ENCODE measurements around the gene HLCS. TPM values are rescaled to one million over a fixed set of nuclear protein-coding genes. Genes with fewer than 3 reads are reported as not detected.

HLCS gene
- polyA plus RNA-seq, 1 donor (not counting 4 experiments of a cell fraction or from before 2014, with no cell fraction given), result 11.5 TPM

- FAIRE-seq (no peak), DNase-seq (ENCODE audit: low read depth, low spot score) (no peak)
- Histone ChIP-seq H2AFZ (ENCODE audit: control insufficient read depth, low read length) (no peak overlapping the region), H3K4me1 (ENCODE audit: control insufficient read depth, extremely low read depth, insufficient read depth, low read length) (no peaks in the 10 kb centered on the region), H3K27ac (ENCODE audit: control insufficient read depth, insufficient read depth, low read length) (no peak overlapping the region), H4K20me1 (ENCODE audit: control insufficient read depth, extremely low read depth, insufficient read depth, low read length) (no peaks in the 10 kb centered on the region), H3K9ac (ENCODE audit: control insufficient read depth, extremely low read depth, insufficient read depth, low read length) (no peak overlapping the region), H3K4me3 (ENCODE audit: control insufficient read depth in 2 of 3, extremely low read depth in 1 of 3, insufficient read depth in 2 of 3, low read depth in 1 of 3, low read length in 3 of 3) (no peak overlapping the region), H3K27me3 (ENCODE audit: control insufficient read depth, extremely low read depth, insufficient read depth, low read length) (no peaks in the 10 kb centered on the region), H3K4me2 (ENCODE audit: control insufficient read depth, extremely low read depth, insufficient read depth, low read depth, low read length) (no peak overlapping the region), H3K9me1 (ENCODE audit: control insufficient read depth, extremely low read depth, insufficient read depth, low read length) (no peaks in the 10 kb centered on the region), H3K36me3 (ENCODE audit: control insufficient read depth in 2 of 2, extremely low read depth in 1 of 2, insufficient read depth in 2 of 2, low read length in 2 of 2) (no peaks in the 10 kb centered on the region), H3K9me3 (ENCODE audit: control insufficient read depth, low read depth, low read length) (no peaks in the 10 kb centered on the region), H3K79me2 (ENCODE audit: control insufficient read depth, insufficient read depth, low read length) (no peaks in the 10 kb centered on the region)
- TF ChIP-seq CTCF (optimal IDR thresholded peaks at IDR 0.05 in 1 of 3, IDR thresholded peaks at IDR 0.05 in 1 of 3, conservative IDR thresholded peaks at IDR 0.05 in 1 of 3; ENCODE audit: extremely low read depth in 1 of 3, insufficient read depth in 2 of 3, low read length in 3 of 3), result no peak
- TF ChIP-seq EZH2 (IDR thresholded peaks at IDR 0.05; ENCODE audit: low read length), result no peak
- dilution Hi-C loops (cut with MboI; ENCODE audit: extremely low pct_ligation_motif_present, low sequenced_read_pairs), result no loop called here
Observed at GRCh38 chr21:36807422-36807928, 159.0 kb downstream of the HLCS start.

GRCh38 chr21:36806103-36806502 lies 160.4 kb downstream of the HLCS start:
- Histone ChIP-seq H3K27me3 (ENCODE audit: control insufficient read depth, extremely low read depth, insufficient read depth, low read length) (no peaks in the 10 kb centered on the region), H2AFZ (ENCODE audit: control insufficient read depth, low read length) (no peak overlapping the region), H3K9me1 (ENCODE audit: control insufficient read depth, extremely low read depth, insufficient read depth, low read length) (no peaks in the 10 kb centered on the region), H3K36me3 (ENCODE audit: control insufficient read depth in 2 of 2, extremely low read depth in 1 of 2, insufficient read depth in 2 of 2, low read length in 2 of 2) (no peaks in the 10 kb centered on the region), H3K4me3 (ENCODE audit: control insufficient read depth in 2 of 3, extremely low read depth in 1 of 3, insufficient read depth in 2 of 3, low read depth in 1 of 3, low read length in 3 of 3) (no peak overlapping the region), H4K20me1 (ENCODE audit: control insufficient read depth, extremely low read depth, insufficient read depth, low read length) (no peaks in the 10 kb centered on the region), H3K9ac (ENCODE audit: control insufficient read depth, extremely low read depth, insufficient read depth, low read length) (no peak overlapping the region), H3K79me2 (ENCODE audit: control insufficient read depth, insufficient read depth, low read length) (no peaks in the 10 kb centered on the region), H3K9me3 (ENCODE audit: control insufficient read depth, low read depth, low read length) (no peaks in the 10 kb centered on the region), H3K4me2 (ENCODE audit: control insufficient read depth, extremely low read depth, insufficient read depth, low read depth, low read length) (no peak overlapping the region), H3K27ac (ENCODE audit: control insufficient read depth, insufficient read depth, low read length) (no peak overlapping the region), H3K4me1 (ENCODE audit: control insufficient read depth, extremely low read depth, insufficient read depth, low read length) (no peaks in the 10 kb centered on the region)
- DNase-seq (ENCODE audit: low read depth, low spot score) (no peak), FAIRE-seq (no peak)
- no peak for TF ChIP-seq CTCF (optimal IDR thresholded peaks at IDR 0.05 in 1 of 3, IDR thresholded peaks at IDR 0.05 in 1 of 3, conservative IDR thresholded peaks at IDR 0.05 in 1 of 3; ENCODE audit: extremely low read depth in 1 of 3, insufficient read depth in 2 of 3, low read length in 3 of 3)
- no peak for TF ChIP-seq EZH2 (IDR thresholded peaks at IDR 0.05; ENCODE audit: low read length)
- dilution Hi-C loops (cut with MboI; ENCODE audit: extremely low pct_ligation_motif_present, low sequenced_read_pairs), result no loop called here
